Measurements from ENCODE around the gene NARS2.
A peak's percentile ranks its signal among the peaks of the same experiment; 100 is the strongest.
"Not testable (repeated sequence)": the region's sequence is repeated elsewhere in the genome, so short reads cannot be mapped to it uniquely, and the experiment has no call there.

The NARS2 gene

GRCh38 chr11:78470861-78471442 is 103.7 kb downstream of the NARS2 start:
- H3K9ac ChIP-seq: no peak overlapping the region
- peaks cover 28% of the 10 kb centered on the region for H3K36me3 ChIP-seq
- H3K4me3 ChIP-seq: no peak overlapping the region
- no peaks in the 10 kb centered on the region for H4K20me1 ChIP-seq
- H3K9me3 ChIP-seq: no peaks in the 10 kb centered on the region
- TF ChIP-seq Cebpa-rat (IDR thresholded peaks at IDR 0.05): no peak
- H3K27ac ChIP-seq: no peak overlapping the region
- no peak overlapping the region for H3K4me2 ChIP-seq
- H3K4me1 ChIP-seq: peaks cover 11% of the 10 kb centered on the region
- H3K27me3 ChIP-seq: no peaks in the 10 kb centered on the region

GRCh38 chr11:78469896-78470295 is 104.8 kb downstream of the NARS2 start:
- no peak overlapping the region for H3K9ac ChIP-seq
- peak overlapping the region; percentile 20; the same call in 1 of the 2 replicates for H3K27ac ChIP-seq
- no peaks in the 10 kb centered on the region for H3K27me3 ChIP-seq
- H3K4me1 ChIP-seq: peaks cover 22% of the 10 kb centered on the region
- H4K20me1 ChIP-seq: no peaks in the 10 kb centered on the region
- H3K4me3 ChIP-seq: no peak overlapping the region
- H3K4me2 ChIP-seq: peak overlapping the region; percentile 43
- no peak for TF ChIP-seq Cebpa-rat (IDR thresholded peaks at IDR 0.05)
- H3K36me3 ChIP-seq: peaks cover 27% of the 10 kb centered on the region
- no peaks in the 10 kb centered on the region for H3K9me3 ChIP-seq

- Histone ChIP-seq H4K20me1 (no peaks in the 10 kb centered on the region), H3K27me3 (no peaks in the 10 kb centered on the region), H3K4me3 (no peak overlapping the region), H3K4me2 (no peak overlapping the region), H3K4me1 (peaks cover 23% of the 10 kb centered on the region), H3K9ac (no peak overlapping the region), H3K36me3 (peaks cover 45% of the 10 kb centered on the region), H3K27ac (no peak overlapping the region), H3K9me3 (no peaks in the 10 kb centered on the region)
- no peak for TF ChIP-seq Cebpa-rat (IDR thresholded peaks at IDR 0.05)
Measured at GRCh38 chr11:78467931-78468330, 106.7 kb downstream of the NARS2 start.

GRCh38 chr11:78467370-78467769 is 107.3 kb downstream of the NARS2 start:
- no peak for TF ChIP-seq Cebpa-rat (IDR thresholded peaks at IDR 0.05)
- Histone ChIP-seq H3K4me3 (no peak overlapping the region), H3K9me3 (no peaks in the 10 kb centered on the region), H3K4me1 (peaks cover 23% of the 10 kb centered on the region), H3K9ac (no peak overlapping the region), H4K20me1 (no peaks in the 10 kb centered on the region), H3K4me2 (no peak overlapping the region), H3K27me3 (no peaks in the 10 kb centered on the region), H3K36me3 (peaks cover 49% of the 10 kb centered on the region), H3K27ac (no peak overlapping the region)

GRCh38 chr11:78465169-78465942 is 109.3 kb downstream of the NARS2 start:
- Histone ChIP-seq H3K4me3 (no peak overlapping the region), H3K4me2 (peak overlapping the region; percentile 41; the same call in 1 of the 2 replicates)
- TF ChIP-seq Cebpa-rat (IDR thresholded peaks at IDR 0.05): no peak

GRCh38 chr11:78464787-78465168 is 109.9 kb downstream of the NARS2 start:
- Histone ChIP-seq H3K4me1 (peaks cover 16% of the 10 kb centered on the region), H3K36me3 (peaks cover 74% of the 10 kb centered on the region), H3K27ac (peak overlapping the region; percentile 56), H3K4me2 (peak overlapping the region; percentile 41; the same call in 1 of the 2 replicates)
- not testable (repeated sequence) for H3K9ac ChIP-seq, H3K27me3 ChIP-seq, H4K20me1 ChIP-seq, H3K4me3 ChIP-seq, H3K9me3 ChIP-seq

More at GRCh38 chr11:78465169-78465942, 109.3 kb downstream of the NARS2 start:
- H3K27ac ChIP-seq: peak overlapping the region; percentile 56
- no peaks in the 10 kb centered on the region for H3K27me3 ChIP-seq
- peaks cover 22% of the 10 kb centered on the region for H3K4me1 ChIP-seq
- no peak overlapping the region for H3K9ac ChIP-seq
- no peaks in the 10 kb centered on the region for H4K20me1 ChIP-seq
- H3K9me3 ChIP-seq: no peaks in the 10 kb centered on the region
- peaks cover 69% of the 10 kb centered on the region for H3K36me3 ChIP-seq

GRCh38 chr11:78460471-78460870 is 114.2 kb downstream of the NARS2 start:
- TF ChIP-seq Cebpa-rat (IDR thresholded peaks at IDR 0.05): no peak
- Histone ChIP-seq H3K27ac (no peak overlapping the region), H3K9ac (no peak overlapping the region), H3K9me3 (no peaks in the 10 kb centered on the region), H3K36me3 (peaks cover 84% of the 10 kb centered on the region), H3K27me3 (no peaks in the 10 kb centered on the region), H3K4me3 (no peak overlapping the region), H3K4me2 (no peak overlapping the region), H4K20me1 (no peaks in the 10 kb centered on the region), H3K4me1 (peaks cover 9% of the 10 kb centered on the region)

GRCh38 chr11:78459738-78460137 is 114.9 kb downstream of the NARS2 start:
- Histone ChIP-seq H3K4me3 (no peak overlapping the region), H4K20me1 (no peaks in the 10 kb centered on the region), H3K4me1 (peaks cover 10% of the 10 kb centered on the region), H3K27me3 (no peaks in the 10 kb centered on the region), H3K36me3 (peaks cover 80% of the 10 kb centered on the region), H3K9ac (no peak overlapping the region), H3K27ac (no peak overlapping the region), H3K4me2 (no peak overlapping the region), H3K9me3 (no peaks in the 10 kb centered on the region)
- no peak for TF ChIP-seq Cebpa-rat (IDR thresholded peaks at IDR 0.05)

GRCh38 chr11:78457448-78457847 is 117.2 kb downstream of the NARS2 start:
- H3K27me3 ChIP-seq: no peaks in the 10 kb centered on the region
- H3K4me1 ChIP-seq: peaks cover 33% of the 10 kb centered on the region

More at GRCh38 chr11:78457448-78457847, 117.2 kb downstream of the NARS2 start:
- TF ChIP-seq Cebpa-rat (IDR thresholded peaks at IDR 0.05): no peak
- Histone ChIP-seq H4K20me1 (no peaks in the 10 kb centered on the region), H3K9me3 (no peaks in the 10 kb centered on the region), H3K9ac (no peak overlapping the region), H3K4me2 (no peak overlapping the region), H3K4me3 (no peak overlapping the region), H3K36me3 (peaks cover 58% of the 10 kb centered on the region), H3K27ac (no peak overlapping the region)

Measured in BLaER1 (cell line).